ENCODE data around the gene ABLIM1.

Gene ABLIM1

GRCh38 chr10:114623155-114623554 lies 34.9 kb downstream of the ABLIM1 start:
- no peak for DNase-seq (ENCODE audit: low read depth in 2 of 2)

GRCh38 chr10:114618722-114619121 lies 39.4 kb downstream of the ABLIM1 start:
- DNase-seq (ENCODE audit: low read depth in 2 of 2) = no peak

GRCh38 chr10:114616516-114616915 lies 41.6 kb downstream of the ABLIM1 start:
- no peak for DNase-seq (ENCODE audit: low read depth in 2 of 2)

- no peak for DNase-seq (ENCODE audit: low read depth in 2 of 2)
Observed at GRCh38 chr10:114616103-114616502, 42.0 kb downstream of the ABLIM1 start.

- no peak for DNase-seq (ENCODE audit: low read depth in 2 of 2)
Observed at GRCh38 chr10:114615600-114616007, 42.5 kb downstream of the ABLIM1 start.

- DNase-seq (ENCODE audit: low read depth in 2 of 2) = no peak
Observed at GRCh38 chr10:114613237-114613979, 44.7 kb downstream of the ABLIM1 start.

- no peak for DNase-seq (ENCODE audit: low read depth in 2 of 2)
Observed at GRCh38 chr10:114611617-114612016, 46.5 kb downstream of the ABLIM1 start.

GRCh38 chr10:114609518-114610426 lies 48.3 kb downstream of the ABLIM1 start:
- DNase-seq (ENCODE audit: low read depth in 2 of 2) = no peak

- DNase-seq (ENCODE audit: low read depth in 2 of 2) = no peak
Observed at GRCh38 chr10:114607358-114607998, 50.6 kb downstream of the ABLIM1 start.

GRCh38 chr10:114605155-114605797 lies 52.8 kb downstream of the ABLIM1 start:
- no peak for DNase-seq (ENCODE audit: low read depth in 2 of 2)

GRCh38 chr10:114604357-114605130 lies 53.5 kb downstream of the ABLIM1 start:
- no peak for DNase-seq (ENCODE audit: low read depth in 2 of 2)

GRCh38 chr10:114603948-114604347 lies 54.1 kb downstream of the ABLIM1 start:
- DNase-seq (ENCODE audit: low read depth in 2 of 2) = no peak

- DNase-seq (ENCODE audit: low read depth in 2 of 2) = no peak
Observed at GRCh38 chr10:114603303-114603702, 54.8 kb downstream of the ABLIM1 start.

GRCh38 chr10:114600057-114600456 lies 58.0 kb downstream of the ABLIM1 start:
- DNase-seq (ENCODE audit: low read depth in 2 of 2) = no peak

GRCh38 chr10:114596793-114597192 lies 61.3 kb downstream of the ABLIM1 start:
- DNase-seq (ENCODE audit: low read depth in 2 of 2) = no peak

- DNase-seq (ENCODE audit: low read depth in 2 of 2) = no peak
Observed at GRCh38 chr10:114593816-114594468, 64.1 kb downstream of the ABLIM1 start.

- no peak for DNase-seq (ENCODE audit: low read depth in 2 of 2)
Observed at GRCh38 chr10:114593240-114593792, 64.8 kb downstream of the ABLIM1 start.

GRCh38 chr10:114590993-114591392 lies 67.1 kb downstream of the ABLIM1 start:
- DNase-seq (ENCODE audit: low read depth in 2 of 2) = no peak

- DNase-seq (ENCODE audit: low read depth in 2 of 2) = no peak
Observed at GRCh38 chr10:114584419-114584818, 73.7 kb downstream of the ABLIM1 start.

GRCh38 chr10:114581071-114581470 lies 77.0 kb downstream of the ABLIM1 start:
- DNase-seq (ENCODE audit: low read depth in 2 of 2) = no peak
